K562 (cell line): ENCODE results near the gene THADA. TPM values are rescaled to one million over a fixed set of nuclear protein-coding genes. Genes with fewer than 3 reads are reported as not detected.

ENCODE experiments used
- ATAC-seq: fragments of 200-7000 bp; cut with Tn5 transposase; 3 replicates; pipeline ENCODE4 v1.9.1; 2020; ENCODE audit warnings: moderate library complexity
- BruUV-seq: library from RNA; stranded (reverse); fragments of 400-500 nt; replicated peaks from 2 replicates; lab custom pipeline; 2021; lab: Mats Ljungman, UMichigan
- CTCF ChIA-PET: fragments of 300-600 bp; formaldehyde crosslinking; extraction: SDS; loops from one replicate; lab custom pipeline; 2021; ENCODE audit warnings: low intra/inter-chr PET ratio; lab: Yijun Ruan, JAX
- POLR2A ChIA-PET: fragments of 300-600, 350-650 bp; sonication (Branson Sonifier 250); formaldehyde crosslinking; extraction: SDS; loops from one replicate; lab custom pipeline; 2021; ENCODE audit warnings: antibody characterized with exemption, inconsistent platforms; lab: Yijun Ruan, JAX
- DNase-seq, 4 experiments: peaks; one replicate each; pipeline versions ENCODE4 v3.0.0 to v3.0.0-alpha.2; 2011 to 2018; ENCODE audit warnings: low spot score in 3 of 4, mixed read lengths in 3 of 4; ENCODE audit errors: extremely low read depth in 1 of 4
- FAIRE-seq: peaks from 2 replicates; lab custom pipeline; 2011; peaks lifted over from hg19 to GRCh38; lab: Jason Lieb, UNC
- H2AFZ ChIP-seq: 2 replicates; pipeline ENCODE4 v1.6.0; 2011; ENCODE audit warnings: low read depth, low read length, control low read depth, inconsistent platforms
- H3K27ac ChIP-seq: fragments of 200-600 bp; 3 replicates; pipeline ENCODE4 v1.8.0; 2011; ENCODE audit warnings: low read depth, mild to moderate bottlenecking, control low read depth, inconsistent platforms, low read length, moderate library complexity, mixed read lengths; ENCODE audit errors: extremely low read depth
- H3K27me3 ChIP-seq, 2 experiments: fragments of 300-600 bp in 1 of 2; 2 replicates in 1 of 2; 3 replicates in 1 of 2; pipeline versions ENCODE4 v1.6.0 to v1.8.0; 2011; ENCODE audit warnings: inconsistent platforms in 2 of 2, low read length in 2 of 2, mild to moderate bottlenecking in 1 of 2, mixed read lengths in 1 of 2, moderate library complexity in 1 of 2; ENCODE audit not compliant: control insufficient read depth in 2 of 2, insufficient read depth in 2 of 2
- H3K36me3 ChIP-seq: fragments of 300-600 bp; 3 replicates; pipeline ENCODE4 v1.8.0; 2011; ENCODE audit warnings: mild to moderate bottlenecking, low read length, inconsistent platforms; ENCODE audit not compliant: control insufficient read depth, insufficient read depth
- H3K4me1 ChIP-seq, 2 experiments: fragments of 200-600 bp in 1 of 2; replicated peaks in 1 of 2; 2 replicates in 1 of 2; 3 replicates in 1 of 2; pipeline versions ENCODE4 v1.5.1 to v1.8.0; 2011; ENCODE audit warnings: inconsistent platforms in 2 of 2, low read length in 2 of 2, mild to moderate bottlenecking in 1 of 2, mixed read lengths in 1 of 2, moderate library complexity in 1 of 2; ENCODE audit not compliant: control insufficient read depth in 2 of 2, insufficient read depth in 2 of 2
- H3K4me2 ChIP-seq: 2 replicates; pipeline ENCODE4 v1.6.1; 2011; ENCODE audit warnings: low read length, control low read depth, inconsistent platforms, mixed read lengths; ENCODE audit not compliant: insufficient read depth
- H3K4me3 ChIP-seq: fragments of 200-600 bp; sonication (generic), shearing (Covaris generic); 2 replicates; pipeline ENCODE4 v1.5.1; 2016; ENCODE audit warnings: control low read depth, inconsistent platforms
- H3K79me2 ChIP-seq: fragments of 200-600 bp; 3 replicates; pipeline ENCODE4 v1.8.0; 2011; ENCODE audit warnings: low read length, inconsistent platforms; ENCODE audit not compliant: control insufficient read depth, insufficient read depth
- H3K9ac ChIP-seq, 2 experiments: 2 replicates each; pipeline versions ENCODE4 v1.6.0 to v1.6.1; 2011; ENCODE audit warnings: low read depth in 2 of 2, low read length in 2 of 2, control low read depth in 1 of 2, inconsistent platforms in 1 of 2, mild to moderate bottlenecking in 1 of 2, mixed read lengths in 1 of 2; ENCODE audit not compliant: insufficient read depth in 1 of 2
- H3K9me1 ChIP-seq: one replicate; pipeline ENCODE4 v1.6.0; 2011; ENCODE audit warnings: inconsistent platforms, mild to moderate bottlenecking, low read length, moderate library complexity; ENCODE audit not compliant: control insufficient read depth, insufficient read depth
- H3K9me3 ChIP-seq: replicated peaks from 2 replicates; pipeline ENCODE4 v1.5.1; 2011; ENCODE audit warnings: low read depth, low read length, inconsistent platforms; ENCODE audit not compliant: control insufficient read depth, insufficient read depth
- H4K20me1 ChIP-seq: replicated peaks from 2 replicates; pipeline ENCODE4 v1.6.1; 2011; ENCODE audit warnings: low read length, inconsistent platforms, mixed read lengths; ENCODE audit not compliant: control insufficient read depth, insufficient read depth
- ADNP ChIP-seq: fragments of 200-800 bp; sonication (Bioruptor generic); IDR thresholded peaks from 2 replicates; pipeline ENCODE4 v1.6.1; 2016; ENCODE audit warnings: missing genetic modification characterization, missing compliant biosample characterization
- BCOR ChIP-seq: fragments of 450-650 bp; IDR thresholded peaks from 2 replicates; pipeline ENCODE4 v1.6.1; 2016
- ESRRA ChIP-seq: fragments of 450-650 bp; IDR thresholded peaks from 2 replicates; pipeline ENCODE4 v1.6.1; 2014; ENCODE audit warnings: low read depth, mild to moderate bottlenecking, moderate library complexity, borderline replicate concordance
- KDM1A ChIP-seq, 2 experiments: fragments of 450-650 bp; IDR thresholded peaks; 2 replicates each; pipeline ENCODE4 v1.6.1; 2016; ENCODE audit warnings: mild to moderate bottlenecking in 2 of 2
- MEF2D ChIP-seq: conservative IDR thresholded peaks from 2 replicates; pipeline ENCODE4 v1.6.1; 2016; ENCODE audit warnings: low read depth, missing genetic modification characterization, missing compliant biosample characterization
- NR2C1 ChIP-seq, 2 experiments: fragments of 450-650 bp; IDR thresholded peaks; 2 replicates each; pipeline ENCODE4 v1.6.1; 2017; ENCODE audit warnings: mild to moderate bottlenecking in 2 of 2, antibody characterized with exemption in 1 of 2, inconsistent platforms in 1 of 2, missing compliant biosample characterization in 1 of 2, missing genetic modification characterization in 1 of 2
- RBM25 ChIP-seq: fragments of 200-400 bp; formaldehyde crosslinking; IDR thresholded peaks from 2 replicates; pipeline ENCODE4 v1.6.1; 2018; ENCODE audit warnings: low read length, low read depth, moderate library complexity; ENCODE audit not compliant: severe bottlenecking
- WGBS: fragments of 100-300 bp; shearing (Covaris generic); methylation state at CpG from one replicate; pipeline ENCODE4 v1.1.6; 2016; ENCODE audit warnings: low coverage, mixed read lengths; ENCODE audit not compliant: insufficient coverage; ENCODE audit errors: missing lambda C conversion rate; 5-methylcytosine and 5-hydroxymethylcytosine counted together
- in situ Hi-C: fragments of 300-500 bp; cut with MboI; formaldehyde crosslinking; loops from 4 replicates; pipeline ENCODE4 v1.15.0; 2018; ENCODE audit warnings: inconsistent platforms, mixed read lengths
- intact Hi-C: fragments of 100-400 bp; cut with micrococcal nuclease; formaldehyde crosslinking; loops from 2 replicates; pipeline ENCODE4 v1.14.2; 2022
- polyA plus RNA-seq, 8 experiments: library from polyadenylated mRNA; depleted of rRNA in 4 of 8; stranded (reverse) in 5 of 8; unstranded in 3 of 8; fragments of >200 nt; fragmentation: Nextera tagmentation in 2 of 8; fragmentation: Illumina TruSeq in 1 of 8; extraction: Ambion mirVana in 2 of 8; extraction: Trizol in 1 of 8; gene quantifications; 2 replicates each; pipeline versions ENCODE4 v1.2.1 to v1.2.3, GENCODE V29; 2011 to 2014; ENCODE audit warnings: inconsistent platforms in 1 of 8, missing spikeins in 1 of 8
- total RNA-seq, 7 experiments: library from RNA; depleted of rRNA in 6 of 7; stranded (reverse); fragments of >200 nt in 6 of 7; fragmentation: Illumina TruSeq in 2 of 7; extraction: Trizol in 2 of 7; gene quantifications; 2 replicates each; pipeline versions ENCODE4 v1.2.1 to v1.2.3, GENCODE V29; 2011 to 2021; ENCODE audit warnings: low replicate concordance in 1 of 7
- TF ChIP-seq, protein P1 (sequence below): sonication (generic); formaldehyde crosslinking; IDR thresholded peaks from 2 replicates; pipeline ENCODE4 v1.8.0; 2022; ENCODE audit warnings: mild to moderate bottlenecking, missing genetic modification reagents
- TF ChIP-seq, protein P2 (sequence below): fragments of 250-450 bp; sonication (Bioruptor Pico); IDR thresholded peaks from 2 replicates; pipeline ENCODE4 v1.9.0; 2021; ENCODE audit warnings: mild to moderate bottlenecking
- TF ChIP-seq, protein P3 (sequence below): IDR thresholded peaks from 2 replicates; pipeline ENCODE4 v1.6.1; 2012; ENCODE audit warnings: low read depth, low read length, improper control_type of control experiment, borderline replicate concordance

THADA gene
- total and polyA plus RNA-seq, 9 of the 15 experiments (the other 6 are each of a cell fraction or from before 2014, with no cell fraction given): 17.8 to 34.7 (median 31.9) TPM

DNA sequence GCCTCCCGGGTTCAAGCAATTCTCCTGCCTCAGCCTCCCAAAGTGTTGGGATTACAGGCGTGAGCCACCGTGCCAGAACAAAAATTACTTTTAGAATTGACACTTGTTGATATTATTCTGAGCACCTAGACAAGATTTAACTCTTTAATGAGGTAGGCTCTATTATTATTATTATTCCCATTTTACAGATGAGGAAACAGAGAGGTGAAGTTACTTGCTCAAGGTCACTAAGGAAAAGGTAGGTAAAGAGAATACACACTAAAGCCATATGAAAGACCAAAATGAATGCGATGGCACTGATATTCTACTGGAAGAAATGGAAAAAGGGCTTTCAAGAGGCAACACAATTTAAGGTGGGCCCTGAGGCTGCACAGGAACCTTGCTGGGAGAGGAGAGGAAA, 295.6 kb downstream of the THADA start:
- Histone ChIP-seq H3K4me2 (no peak overlapping the region), H3K27ac (no peak overlapping the region), H3K79me2 (no peaks in the 10 kb centered on the region), H3K4me3 (no peak overlapping the region), H3K4me1 (peaks cover 0 to 4% of the 10 kb centered on the region in 2 experiments; a peak in 1 of 5 replicates), H3K36me3 (no peaks in the 10 kb centered on the region), H3K9me1 (no peaks in the 10 kb centered on the region), H3K9ac (no peak overlapping the region), H3K27me3 (no peaks in the 10 kb centered on the region), H4K20me1 (no peaks in the 10 kb centered on the region), H3K9me3 (no peaks in the 10 kb centered on the region), H2AFZ (no peak overlapping the region)
- TF ChIP-seq NR2C1 (IDR thresholded peaks at IDR 0.05): no peak
- TF ChIP-seq NR2C1 (tag; IDR thresholded peaks at IDR 0.05): no peak
- peak; percentile 68 for TF ChIP-seq RBM25
- peak; percentile 84 for TF ChIP-seq ESRRA
- TF ChIP-seq, protein P1, sequence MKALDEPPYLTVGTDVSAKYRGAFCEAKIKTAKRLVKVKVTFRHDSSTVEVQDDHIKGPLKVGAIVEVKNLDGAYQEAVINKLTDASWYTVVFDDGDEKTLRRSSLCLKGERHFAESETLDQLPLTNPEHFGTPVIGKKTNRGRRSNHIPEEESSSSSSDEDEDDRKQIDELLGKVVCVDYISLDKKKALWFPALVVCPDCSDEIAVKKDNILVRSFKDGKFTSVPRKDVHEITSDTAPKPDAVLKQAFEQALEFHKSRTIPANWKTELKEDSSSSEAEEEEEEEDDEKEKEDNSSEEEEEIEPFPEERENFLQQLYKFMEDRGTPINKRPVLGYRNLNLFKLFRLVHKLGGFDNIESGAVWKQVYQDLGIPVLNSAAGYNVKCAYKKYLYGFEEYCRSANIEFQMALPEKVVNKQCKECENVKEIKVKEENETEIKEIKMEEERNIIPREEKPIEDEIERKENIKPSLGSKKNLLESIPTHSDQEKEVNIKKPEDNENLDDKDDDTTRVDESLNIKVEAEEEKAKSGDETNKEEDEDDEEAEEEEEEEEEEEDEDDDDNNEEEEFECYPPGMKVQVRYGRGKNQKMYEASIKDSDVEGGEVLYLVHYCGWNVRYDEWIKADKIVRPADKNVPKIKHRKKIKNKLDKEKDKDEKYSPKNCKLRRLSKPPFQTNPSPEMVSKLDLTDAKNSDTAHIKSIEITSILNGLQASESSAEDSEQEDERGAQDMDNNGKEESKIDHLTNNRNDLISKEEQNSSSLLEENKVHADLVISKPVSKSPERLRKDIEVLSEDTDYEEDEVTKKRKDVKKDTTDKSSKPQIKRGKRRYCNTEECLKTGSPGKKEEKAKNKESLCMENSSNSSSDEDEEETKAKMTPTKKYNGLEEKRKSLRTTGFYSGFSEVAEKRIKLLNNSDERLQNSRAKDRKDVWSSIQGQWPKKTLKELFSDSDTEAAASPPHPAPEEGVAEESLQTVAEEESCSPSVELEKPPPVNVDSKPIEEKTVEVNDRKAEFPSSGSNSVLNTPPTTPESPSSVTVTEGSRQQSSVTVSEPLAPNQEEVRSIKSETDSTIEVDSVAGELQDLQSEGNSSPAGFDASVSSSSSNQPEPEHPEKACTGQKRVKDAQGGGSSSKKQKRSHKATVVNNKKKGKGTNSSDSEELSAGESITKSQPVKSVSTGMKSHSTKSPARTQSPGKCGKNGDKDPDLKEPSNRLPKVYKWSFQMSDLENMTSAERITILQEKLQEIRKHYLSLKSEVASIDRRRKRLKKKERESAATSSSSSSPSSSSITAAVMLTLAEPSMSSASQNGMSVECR (CRISPR knock-in tag): no peak
- TF ChIP-seq, protein P2, sequence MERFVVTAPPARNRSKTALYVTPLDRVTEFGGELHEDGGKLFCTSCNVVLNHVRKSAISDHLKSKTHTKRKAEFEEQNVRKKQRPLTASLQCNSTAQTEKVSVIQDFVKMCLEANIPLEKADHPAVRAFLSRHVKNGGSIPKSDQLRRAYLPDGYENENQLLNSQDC: no peak
- TF ChIP-seq MEF2D: no peak
- peak; percentile 62; the same call in 1 of the 2 replicates for TF ChIP-seq BCOR
- peak in 1 of 2 experiments; percentile 44; a peak in 1 of 4 replicates for TF ChIP-seq KDM1A (IDR thresholded peaks at IDR 0.05)
- TF ChIP-seq, protein P3, sequence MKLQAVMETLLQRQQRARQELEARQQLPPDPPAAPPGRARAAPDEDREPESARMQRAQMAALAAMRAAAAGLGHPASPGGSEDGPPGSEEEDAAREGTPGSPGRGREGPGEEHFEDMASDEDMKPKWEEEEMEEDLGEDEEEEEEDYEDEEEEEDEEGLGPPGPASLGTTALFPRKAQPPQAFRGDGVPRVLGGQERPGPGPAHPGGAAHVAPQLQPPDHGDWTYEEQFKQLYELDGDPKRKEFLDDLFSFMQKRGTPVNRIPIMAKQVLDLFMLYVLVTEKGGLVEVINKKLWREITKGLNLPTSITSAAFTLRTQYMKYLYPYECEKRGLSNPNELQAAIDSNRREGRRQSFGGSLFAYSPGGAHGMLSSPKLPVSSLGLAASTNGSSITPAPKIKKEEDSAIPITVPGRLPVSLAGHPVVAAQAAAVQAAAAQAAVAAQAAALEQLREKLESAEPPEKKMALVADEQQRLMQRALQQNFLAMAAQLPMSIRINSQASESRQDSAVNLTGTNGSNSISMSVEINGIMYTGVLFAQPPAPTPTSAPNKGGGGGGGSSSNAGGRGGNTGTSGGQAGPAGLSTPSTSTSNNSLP: no peak
- peak; percentile 59 for TF ChIP-seq ADNP (tag)
- 82% methylated on average over 4 of the region's 4 CpGs for WGBS
- in situ Hi-C loops: no loop called here
- ChIA-PET CTCF (no interaction called here), POLR2A (interaction anchor here (0.7 kb wide), 1 partner anchor 49 kb away, joined by 3 read pairs; no protein-coding TSS in a partner anchor)
- BruUV-seq: no TSS peak
- ATAC-seq: no peak
- no peak for FAIRE-seq
- no peak for DNase-seq
- intact Hi-C loops: no loop called here
